ENCODE data around the gene MBD3L2B. TPM values are rescaled to one million over a fixed set of nuclear protein-coding genes. Genes with fewer than 3 reads are reported as not detected.

The MBD3L2B gene
- polyA plus RNA-seq, 6 donors from 2014 or later, result not detected

GRCh38 chr19:6970021-6970420 lies 51.2 kb downstream of the MBD3L2B start:
- Mint-ChIP-seq H3K27me3 (peaks cover 12 to 30% (median 13%) of the 10 kb centered on the region in 3 donors), H3K4me3 (no peak overlapping the region), H3K27ac (no peak overlapping the region), H3K4me1 (peaks cover 4 to 6% (median 5%) of the 10 kb centered on the region in 3 donors), H3K36me3 (peaks cover 0 to 8% of the 10 kb centered on the region in 2 donors), H3K9me3 (peaks cover 0 to 8% (median 3%) of the 10 kb centered on the region in 7 donors)
- ATAC-seq (ENCODE audit: low read depth in 2 of 2) (no peak), DNase-seq (no peak)

- no peak for DNase-seq
- Mint-ChIP-seq H3K36me3 (peaks cover 0 to 8% of the 10 kb centered on the region in 2 donors), H3K9me3 (peaks cover 0 to 8% (median 3%) of the 10 kb centered on the region in 7 donors), H3K4me1 (peaks cover 4 to 6% (median 5%) of the 10 kb centered on the region in 3 donors), H3K27ac (no peak overlapping the region), H3K4me3 (no peak overlapping the region), H3K27me3 (peaks cover 11 to 25% (median 12%) of the 10 kb centered on the region in 3 donors)
- ATAC-seq (ENCODE audit: low read depth in 2 of 2), result no peak
Observed at GRCh38 chr19:6969490-6969889, 51.7 kb downstream of the MBD3L2B start.

Other genes with a start within 250 kb of the MBD3L2B start
- gene VAV1, start 248.7 kb downstream of the MBD3L2B start, polyA plus RNA-seq (ENCODE audit: low read depth in 6 of 6), result 10 to 100 TPM; 17.9 to 34.0 (median 23.7) TPM
- gene ADGRE1, start 133.9 kb downstream of the MBD3L2B start, polyA plus RNA-seq (ENCODE audit: low read depth in 6 of 6), result under 1 TPM in 3 of 6 donors, not detected in 3; 0.44 to 0.67 (median 0.52) TPM
- gene MBD3L5, start 9.1 kb upstream of the MBD3L2B start, polyA plus RNA-seq (ENCODE audit: low read depth in 6 of 6), result not detected
- not detected for gene MBD3L4, start 18.7 kb upstream of the MBD3L2B start, polyA plus RNA-seq (ENCODE audit: low read depth in 6 of 6)
- gene MBD3L2, start 27.9 kb upstream of the MBD3L2B start, polyA plus RNA-seq (ENCODE audit: low read depth in 6 of 6), result not detected
- gene MBD3L3, start 37.2 kb upstream of the MBD3L2B start, polyA plus RNA-seq (ENCODE audit: low read depth in 6 of 6), result not detected
- gene ZNF557, start 48.3 kb upstream of the MBD3L2B start, polyA plus RNA-seq (ENCODE audit: low read depth in 6 of 6), result 10 to 100 TPM in 1 of 6 donors, 1 to 10 TPM in 4, under 1 TPM in 1; 0.68 to 15.5 (median 5.0) TPM